HG03520 (cell line): ENCODE measurements around the gene CEP57L1.
A peak's percentile ranks its signal among the peaks of the same experiment; 100 is the strongest.
"Not testable (repeated sequence)": the region's sequence is repeated elsewhere in the genome, so short reads cannot be mapped to it uniquely, and the experiment has no call there.

Experiments used
- ATAC-seq: cut with Tn5 transposase; IDR thresholded peaks from one replicate; pipeline ENCODE4 v1.9.1; 2021; ENCODE audit warnings: mild to moderate bottlenecking, moderate library complexity; ENCODE audit not compliant: unreplicated experiment

CEP57L1 gene

DNA sequence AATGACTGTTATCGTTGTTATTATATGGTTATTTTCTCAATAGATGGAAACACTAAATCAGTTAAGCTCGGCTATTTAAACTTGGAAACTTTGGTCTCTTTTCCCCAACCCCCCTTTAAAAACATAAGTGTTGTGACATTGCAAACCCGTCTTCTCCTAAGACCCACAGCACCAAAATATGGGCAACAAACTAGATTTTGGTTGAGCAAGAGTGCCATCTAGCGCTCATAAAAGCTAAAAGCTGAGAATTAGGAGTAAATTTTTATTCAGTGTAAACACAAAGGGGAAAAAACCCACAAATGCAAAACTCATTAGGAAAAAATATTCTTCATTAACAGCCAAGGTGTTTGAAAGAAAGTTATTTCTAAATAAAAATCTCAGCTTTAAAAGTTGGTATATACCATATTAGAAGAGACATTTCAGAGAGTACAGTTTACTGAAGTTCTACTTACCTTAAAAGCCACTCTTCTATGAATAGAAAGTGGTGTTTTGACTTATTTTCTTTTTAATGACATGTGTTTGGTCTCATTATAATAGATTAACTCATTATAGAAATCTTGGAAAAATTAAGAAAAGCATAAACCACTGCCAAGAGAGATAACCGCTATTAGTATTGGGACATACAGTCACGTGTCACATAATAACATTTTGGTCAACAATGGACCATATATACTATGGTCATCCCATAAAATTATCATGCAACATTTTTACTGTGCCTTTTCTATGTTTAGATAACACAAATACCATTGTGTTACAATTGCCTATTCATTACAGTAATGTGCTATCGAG, 21.8 kb upstream of the CEP57L1 start:
- ATAC-seq: no peak

- no peak for ATAC-seq
Measured at GRCh38 chr6:109074133-109074415, 21.2 kb upstream of the CEP57L1 start.

- no peak for ATAC-seq
Measured at GRCh38 chr6:109075934-109076333, 19.4 kb upstream of the CEP57L1 start.

- ATAC-seq: no peak
Measured at GRCh38 chr6:109076377-109076776, 18.9 kb upstream of the CEP57L1 start.

DNA sequence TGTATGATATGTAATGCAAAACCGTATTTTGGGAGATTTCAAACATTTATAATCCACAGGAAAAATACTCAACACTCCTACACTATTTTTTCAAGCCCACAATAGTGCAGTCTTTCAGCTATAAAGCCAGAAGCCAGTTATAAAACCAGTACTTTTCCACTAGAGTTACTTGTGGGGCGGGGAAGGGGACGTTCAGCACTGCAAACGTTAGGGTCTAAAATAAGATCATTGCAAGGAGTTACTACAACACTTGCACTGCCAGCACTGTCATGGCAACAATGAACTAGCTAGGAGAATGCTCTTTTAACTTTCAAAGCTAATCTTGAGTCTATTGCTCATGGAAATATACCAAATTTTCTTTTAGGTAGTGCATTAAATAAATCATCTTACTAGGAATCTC, 15.3 kb upstream of the CEP57L1 start:
- ATAC-seq: no peak

GRCh38 chr6:109081026-109081425, 14.3 kb upstream of the CEP57L1 start:
- no peak for ATAC-seq

DNA sequence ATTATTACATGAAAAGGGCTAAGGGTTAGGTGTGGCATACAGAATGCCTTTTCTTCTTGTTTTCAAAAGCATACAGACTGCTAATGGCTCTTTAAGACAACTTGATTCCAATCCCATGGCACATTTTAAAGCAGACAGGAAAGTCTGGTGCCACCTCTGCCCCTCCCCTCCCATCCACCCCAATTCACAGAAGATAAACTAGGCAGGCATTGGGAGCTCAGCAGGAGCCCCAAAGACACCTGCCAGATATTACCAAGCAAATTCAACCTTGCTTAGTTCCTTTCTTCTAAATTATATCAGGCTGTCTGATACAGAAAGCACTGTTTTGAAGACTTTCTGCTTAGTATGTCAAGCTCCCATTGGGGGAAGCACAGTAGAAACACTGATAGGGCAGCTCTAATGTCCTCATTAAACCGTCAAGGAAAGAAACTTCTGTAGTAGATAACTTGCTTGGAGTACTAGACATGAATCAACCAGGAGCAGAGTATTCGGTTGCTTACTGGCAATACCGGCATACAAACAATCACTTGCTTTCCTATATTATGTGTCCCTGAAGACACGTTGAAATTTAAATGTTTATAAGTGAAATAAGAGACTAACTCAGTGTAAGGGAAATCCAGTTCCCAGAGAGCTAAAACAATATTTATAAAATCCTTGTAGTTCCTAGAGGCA, 13.7 kb upstream of the CEP57L1 start:
- ATAC-seq: no peak

DNA sequence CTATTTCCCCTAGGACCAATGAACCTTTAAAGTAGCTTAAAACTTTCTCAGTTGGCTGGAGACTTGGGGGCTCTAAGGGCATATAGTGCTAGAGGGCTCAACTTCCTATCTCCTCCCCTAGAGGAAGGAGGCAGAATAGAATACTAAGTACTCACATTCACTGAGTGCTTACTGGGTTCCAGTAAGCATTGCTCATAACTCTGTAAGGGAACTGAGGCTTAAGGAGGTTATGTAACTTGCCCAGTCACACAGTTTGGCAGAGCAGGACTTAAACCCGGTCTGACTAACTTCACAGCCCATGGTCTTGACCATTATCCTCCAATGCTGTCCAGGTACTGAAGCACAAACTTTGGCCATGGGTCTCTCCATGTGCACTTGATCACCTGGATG, 13.1 kb upstream of the CEP57L1 start:
- no peak for ATAC-seq

DNA sequence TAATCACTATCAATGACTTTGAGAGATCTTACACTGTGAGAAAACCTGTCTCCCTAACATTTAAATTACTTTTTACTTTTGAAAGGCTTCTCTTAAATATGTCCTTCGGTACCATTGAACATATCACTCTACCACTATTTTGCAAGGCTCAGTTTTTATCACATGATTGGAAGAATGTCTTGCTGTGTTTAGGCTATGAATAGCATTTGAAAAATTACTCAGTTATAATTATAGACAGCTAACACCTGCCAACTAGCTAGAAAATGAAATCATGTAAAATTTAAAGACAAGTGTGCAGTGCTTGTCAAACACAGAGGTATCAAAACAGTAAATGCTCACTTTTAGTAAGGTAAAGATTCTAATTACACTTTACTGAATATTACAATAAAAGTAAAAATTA, 11.7 kb upstream of the CEP57L1 start:
- no peak for ATAC-seq

GRCh38 chr6:109084146-109084545, 11.2 kb upstream of the CEP57L1 start:
- ATAC-seq: not testable (repeated sequence)

- no peak for ATAC-seq
Measured at GRCh38 chr6:109087661-109088264, 7.5 kb upstream of the CEP57L1 start.

- ATAC-seq: no peak
Measured at GRCh38 chr6:109088995-109089394, 6.3 kb upstream of the CEP57L1 start.

DNA sequence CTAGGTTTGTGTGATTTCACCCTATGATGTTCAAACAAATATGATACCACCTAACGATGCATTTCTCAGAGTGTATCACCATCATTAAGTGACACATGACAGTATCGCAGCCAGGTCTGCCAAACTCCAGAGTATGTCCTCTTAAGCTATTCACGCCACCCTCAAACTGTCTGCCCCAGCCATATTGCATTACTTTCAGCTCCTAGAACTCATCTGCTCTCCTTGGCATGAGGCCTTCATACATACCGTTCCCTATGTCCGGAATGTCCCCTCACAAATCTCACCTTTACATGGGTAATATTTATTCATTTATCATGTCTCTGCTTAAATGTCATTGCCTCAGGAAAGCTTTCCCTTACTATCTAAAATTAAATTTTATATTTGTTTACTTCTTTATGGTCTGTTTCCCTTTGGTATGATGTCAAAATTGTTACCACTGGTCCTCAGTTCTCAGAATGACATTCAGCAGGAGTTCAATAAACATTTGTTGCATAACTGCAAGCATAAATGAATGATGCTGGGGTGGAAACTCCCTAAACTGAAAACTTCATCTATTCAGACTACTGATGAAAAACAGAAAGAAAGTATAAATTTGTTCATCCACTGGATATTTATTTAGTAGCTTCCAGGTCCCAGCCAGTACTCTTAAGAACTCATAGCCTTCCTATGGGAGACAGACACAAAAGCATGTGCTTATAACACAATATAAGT, 3.8 kb upstream of the CEP57L1 start:
- ATAC-seq: no peak

- ATAC-seq: no peak
Measured at GRCh38 chr6:109092074-109092473, 3.2 kb upstream of the CEP57L1 start.

- ATAC-seq: no peak
Measured at GRCh38 chr6:109093732-109094415, 1.4 kb upstream of the CEP57L1 start.

DNA sequence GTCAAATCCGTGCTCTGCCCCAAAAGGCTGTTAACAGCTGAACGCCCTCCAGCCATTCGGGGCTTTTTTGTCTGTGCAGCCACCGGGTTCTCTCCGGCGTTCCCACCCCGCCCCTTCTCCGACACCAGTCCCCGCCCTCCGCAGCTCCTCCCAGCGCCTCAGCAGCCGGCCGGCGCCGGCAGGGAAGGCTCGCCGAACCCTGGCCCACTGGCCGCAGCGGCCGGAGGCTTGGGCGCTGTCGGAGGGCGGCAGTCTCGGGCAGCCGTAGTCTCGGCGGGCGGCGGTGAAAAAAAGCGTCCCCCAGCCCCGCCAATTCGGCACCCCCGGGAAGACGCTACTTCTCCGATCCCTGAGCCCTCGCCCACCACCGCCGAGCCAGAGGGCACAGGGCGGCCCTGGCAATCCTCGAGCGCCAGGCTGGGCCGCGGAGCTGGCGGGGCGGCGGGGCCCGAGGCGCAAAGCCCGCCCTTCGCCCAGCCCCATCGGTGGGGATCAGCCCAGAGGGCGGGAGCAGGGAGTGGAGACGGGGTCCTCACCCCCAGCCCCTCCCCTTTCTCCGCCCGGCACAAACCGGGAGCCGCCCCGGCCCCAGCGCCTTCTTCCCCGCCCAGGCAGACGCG, 781 bp upstream of the CEP57L1 start, which contains the start of gene SESN1:
TSS of gene SESN1 (minus strand) at position 431 of the 620 bp plus-strand sequence. CDS start 773 bp downstream, outside the sequence.
- peak; percentile 54 for ATAC-seq

DNA sequence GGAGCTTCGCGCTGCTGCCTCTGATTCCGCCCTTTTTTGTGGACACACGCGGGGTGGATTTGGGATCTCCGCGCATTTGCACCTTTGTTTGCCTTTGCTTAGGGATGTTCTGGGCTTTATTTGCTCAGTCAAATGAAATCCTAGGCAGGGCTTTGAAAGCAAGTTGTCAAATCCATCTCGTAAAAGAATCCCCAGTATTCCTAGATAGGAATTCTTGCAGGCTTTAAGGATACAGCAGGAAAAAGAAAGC, 453 bp downstream of the CEP57L1 start:
- no peak for ATAC-seq

DNA sequence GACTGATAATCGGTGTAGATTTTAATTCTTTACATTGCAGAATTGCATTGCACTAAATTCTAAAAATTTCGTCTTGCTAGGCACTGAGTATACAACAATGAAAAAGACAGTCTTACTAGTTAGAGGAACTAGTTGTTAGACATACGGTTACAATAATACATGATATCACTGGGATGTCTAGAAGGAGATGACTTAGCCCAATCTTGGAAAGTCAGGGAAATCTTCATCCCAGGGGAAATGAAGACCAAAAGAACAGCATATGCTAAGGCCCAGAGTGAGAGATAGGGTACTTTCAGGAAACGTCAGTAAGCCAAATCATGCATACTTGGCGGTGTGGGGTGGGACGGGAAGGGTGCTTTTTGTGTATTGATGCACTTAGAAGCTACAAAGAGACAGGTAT, 901 bp downstream of the CEP57L1 start:
- ATAC-seq: no peak

DNA sequence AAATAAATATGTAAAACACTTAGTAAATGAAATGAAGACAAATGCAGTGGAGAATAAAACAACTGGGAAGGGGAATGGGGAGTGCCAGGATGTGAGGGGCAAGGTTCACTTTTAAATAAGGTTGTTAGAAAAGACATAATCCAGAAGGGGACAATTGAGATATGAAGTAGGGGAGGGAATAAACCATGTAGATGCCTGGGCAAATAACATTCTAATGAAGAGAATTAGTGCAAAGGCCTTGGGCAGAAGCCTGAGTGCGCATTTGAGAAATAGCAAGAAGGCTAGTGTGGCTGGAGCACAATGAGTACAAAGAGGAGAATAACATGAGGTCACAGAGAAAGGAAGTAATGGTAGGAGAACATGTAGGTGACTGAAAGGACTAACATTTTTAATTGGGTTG, 2.4 kb downstream of the CEP57L1 start:
- no peak for ATAC-seq

- ATAC-seq: no peak
Measured at GRCh38 chr6:109102762-109103161, 7.5 kb downstream of the CEP57L1 start.

- peak; percentile 55 for ATAC-seq
Measured at GRCh38 chr6:109103942-109104341, 8.6 kb downstream of the CEP57L1 start.
